ENCODE results near the gene KIF21B.

DNA sequence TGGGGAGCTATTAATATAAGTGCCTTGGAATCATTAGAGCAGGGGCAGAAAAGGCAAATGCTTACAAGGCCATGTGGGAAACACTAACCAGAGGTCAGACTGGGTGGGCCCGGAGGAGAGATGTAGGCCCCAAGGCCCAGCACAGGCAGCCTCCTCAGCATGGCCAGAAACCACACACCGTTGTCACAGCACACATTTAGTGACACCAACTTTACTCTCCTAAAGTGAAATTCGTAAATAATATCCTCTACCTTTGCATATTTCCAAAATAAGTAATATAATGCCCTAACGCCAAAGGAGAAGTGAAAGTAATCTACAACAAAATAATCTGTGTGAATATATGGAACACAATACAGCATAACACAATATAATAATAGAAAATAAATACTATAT, 62.6 kb downstream of the KIF21B start:
- no peak for TF ChIP-seq POLR2A (IDR thresholded peaks at IDR 0.05)
- TF ChIP-seq, protein P1, sequence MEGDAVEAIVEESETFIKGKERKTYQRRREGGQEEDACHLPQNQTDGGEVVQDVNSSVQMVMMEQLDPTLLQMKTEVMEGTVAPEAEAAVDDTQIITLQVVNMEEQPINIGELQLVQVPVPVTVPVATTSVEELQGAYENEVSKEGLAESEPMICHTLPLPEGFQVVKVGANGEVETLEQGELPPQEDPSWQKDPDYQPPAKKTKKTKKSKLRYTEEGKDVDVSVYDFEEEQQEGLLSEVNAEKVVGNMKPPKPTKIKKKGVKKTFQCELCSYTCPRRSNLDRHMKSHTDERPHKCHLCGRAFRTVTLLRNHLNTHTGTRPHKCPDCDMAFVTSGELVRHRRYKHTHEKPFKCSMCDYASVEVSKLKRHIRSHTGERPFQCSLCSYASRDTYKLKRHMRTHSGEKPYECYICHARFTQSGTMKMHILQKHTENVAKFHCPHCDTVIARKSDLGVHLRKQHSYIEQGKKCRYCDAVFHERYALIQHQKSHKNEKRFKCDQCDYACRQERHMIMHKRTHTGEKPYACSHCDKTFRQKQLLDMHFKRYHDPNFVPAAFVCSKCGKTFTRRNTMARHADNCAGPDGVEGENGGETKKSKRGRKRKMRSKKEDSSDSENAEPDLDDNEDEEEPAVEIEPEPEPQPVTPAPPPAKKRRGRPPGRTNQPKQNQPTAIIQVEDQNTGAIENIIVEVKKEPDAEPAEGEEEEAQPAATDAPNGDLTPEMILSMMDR (IDR thresholded peaks at IDR 0.05): no peak

All from thyroid gland (tissue), 4 donors.